ENCODE data around the gene MACO1.
"Not testable (repeated sequence)": the region's sequence is repeated elsewhere in the genome, so short reads cannot be mapped to it uniquely, and the experiment has no call there.

The MACO1 gene

DNA sequence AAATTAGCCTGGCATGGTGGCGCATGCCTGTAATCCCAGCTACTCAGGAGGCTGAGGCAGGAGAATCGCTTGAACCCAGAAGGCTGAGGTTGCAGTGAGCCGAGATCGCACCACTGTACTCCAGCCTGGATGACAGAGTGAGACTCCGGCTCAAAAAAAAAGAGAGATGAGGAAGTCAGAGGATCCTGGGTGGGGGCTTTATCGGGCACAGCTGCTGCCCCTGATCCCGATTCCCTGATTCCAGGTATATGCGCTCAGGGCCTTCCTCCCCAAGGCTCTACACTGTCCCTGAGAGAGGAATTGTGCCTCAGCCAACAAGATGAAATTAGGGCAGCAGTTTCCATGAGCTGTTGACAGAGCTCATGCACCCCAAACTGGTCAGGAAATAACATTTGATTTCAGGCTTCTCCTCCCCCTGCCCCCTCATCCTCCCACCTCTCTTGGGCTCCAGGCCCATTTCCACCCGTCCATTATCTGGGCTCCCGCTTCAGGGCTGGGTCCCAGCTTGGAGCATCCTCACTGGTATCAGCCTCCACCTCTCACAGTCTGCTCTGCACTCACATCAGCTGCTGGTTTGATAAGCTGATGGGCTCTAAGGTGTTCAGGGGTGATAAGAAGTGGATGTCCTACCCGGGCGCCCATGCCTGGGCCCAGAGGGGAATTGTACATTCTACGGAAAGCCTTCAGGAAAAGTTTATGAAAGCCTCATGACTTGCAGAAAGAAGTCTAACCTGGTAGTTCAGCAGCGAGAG is 17.6 kb upstream of the MACO1 start:
- not testable (repeated sequence) for DNase-seq (ENCODE audit: low read depth)

DNA sequence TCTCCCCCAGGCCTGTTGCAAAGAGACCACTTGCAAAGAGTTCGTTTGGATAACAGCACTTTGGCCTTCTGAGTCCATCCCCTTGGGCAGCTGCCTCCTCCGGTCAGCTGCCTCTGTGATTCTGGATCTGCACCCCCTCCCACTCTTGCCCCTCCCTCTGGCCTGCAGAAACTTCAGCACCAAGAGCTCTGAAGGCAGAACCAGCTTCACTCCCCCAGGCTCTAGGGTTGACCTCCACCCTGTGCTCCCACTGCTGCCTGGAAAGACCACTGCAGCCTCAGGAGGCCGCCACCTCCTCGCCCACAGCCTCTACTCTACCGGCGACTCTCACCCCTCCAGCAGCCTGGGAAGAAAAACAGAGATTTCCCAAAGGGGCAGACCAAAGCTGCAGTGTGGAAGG is 16.5 kb upstream of the MACO1 start:
- DNase-seq (ENCODE audit: low read depth); H3K4me3 ChIP-seq (ENCODE audit: low read length): not testable (repeated sequence)

More for the DNA sequence above, 17.6 kb upstream of the MACO1 start:
- H3K4me3 ChIP-seq (ENCODE audit: low read length) = not testable (repeated sequence)

DNA sequence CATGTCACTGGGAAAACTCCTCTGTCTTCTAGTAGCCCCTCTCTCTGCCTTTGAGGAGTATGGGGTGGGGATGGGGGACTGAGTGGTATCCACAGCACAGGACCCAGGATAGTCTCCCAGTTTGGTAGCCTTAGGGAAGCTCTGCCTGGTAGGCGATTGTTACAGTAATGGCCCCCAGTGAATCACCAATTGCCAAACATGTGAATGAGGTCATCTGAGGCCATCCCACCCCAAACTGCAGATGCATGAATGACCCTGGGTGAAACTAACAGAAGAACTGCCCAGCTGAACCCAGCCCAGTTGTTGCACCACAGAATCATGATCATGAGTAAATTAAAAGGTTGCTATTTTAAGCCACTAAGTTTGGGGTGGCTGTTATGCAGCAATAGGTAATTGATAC is 16.1 kb upstream of the MACO1 start:
- DNase-seq (ENCODE audit: low read depth); H3K4me3 ChIP-seq (ENCODE audit: low read length): not testable (repeated sequence)

DNA sequence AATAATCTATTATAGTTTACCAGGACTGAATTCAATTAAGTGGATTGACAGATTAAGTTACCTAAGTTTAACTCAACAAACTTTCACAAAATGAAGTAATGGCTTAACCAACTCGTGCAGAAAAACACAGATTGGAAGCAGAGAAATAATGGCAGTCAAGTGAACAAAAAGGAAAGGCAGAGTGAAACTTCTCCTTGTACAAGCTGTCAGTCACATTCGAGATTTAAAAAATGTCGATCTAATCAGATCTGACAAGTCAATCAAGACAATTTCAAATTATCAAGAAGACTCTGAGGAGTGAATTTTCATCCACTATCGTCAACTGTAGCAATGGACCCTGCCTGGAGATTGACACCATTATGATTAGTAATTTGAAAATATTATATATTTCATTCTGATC is 13.4 kb upstream of the MACO1 start:
- not testable (repeated sequence) for DNase-seq (ENCODE audit: low read depth); H3K4me3 ChIP-seq (ENCODE audit: low read length)

DNA sequence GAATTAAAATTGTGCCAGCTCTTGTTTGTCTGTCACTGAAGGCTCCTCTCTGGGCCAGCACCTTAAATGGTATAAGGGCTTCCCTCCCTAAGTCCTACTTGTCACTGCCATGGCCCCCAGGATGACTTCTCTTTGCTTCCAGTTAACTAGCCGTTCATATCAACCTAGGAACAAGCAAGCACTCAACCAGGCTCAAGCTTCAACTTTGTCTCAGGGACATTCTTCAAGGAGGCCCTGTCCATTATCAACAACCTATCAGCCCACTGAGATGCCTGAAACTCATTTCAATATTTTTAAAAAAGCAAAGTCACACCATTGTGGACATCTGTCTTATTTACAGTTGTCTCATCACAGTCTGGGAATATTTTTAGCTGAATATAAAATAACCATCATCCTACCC is 11.4 kb upstream of the MACO1 start:
- DNase-seq (ENCODE audit: low read depth); H3K4me3 ChIP-seq (ENCODE audit: low read length): not testable (repeated sequence)

DNA sequence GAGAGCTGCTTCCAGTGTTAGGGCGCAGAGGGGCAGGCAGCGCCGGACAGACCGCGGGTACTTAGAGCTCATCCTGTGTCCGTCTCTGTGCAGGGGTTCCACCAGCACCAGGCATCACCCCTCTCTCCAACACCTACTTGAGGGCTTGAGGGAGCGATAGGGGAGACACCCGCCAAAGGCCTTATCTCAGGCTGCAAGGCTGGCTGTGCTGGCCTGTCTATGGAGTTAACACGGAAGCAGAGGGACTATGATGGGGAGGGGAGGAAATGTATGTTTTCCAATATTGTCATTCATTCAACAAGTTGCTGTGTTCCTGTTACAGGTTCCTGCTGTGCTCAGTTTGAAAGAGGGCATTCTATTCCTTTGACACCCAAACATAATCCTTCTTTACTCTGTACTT is 10.0 kb upstream of the MACO1 start, which contains the start of gene RHCE:
Gene RHCE, minus strand, starts transcription at position 111 of the 400 bp plus-strand sequence. Its CDS starts 39 bp downstream, at position 72.
- not testable (repeated sequence) for H3K4me3 ChIP-seq (ENCODE audit: low read length); DNase-seq (ENCODE audit: low read depth)

DNA sequence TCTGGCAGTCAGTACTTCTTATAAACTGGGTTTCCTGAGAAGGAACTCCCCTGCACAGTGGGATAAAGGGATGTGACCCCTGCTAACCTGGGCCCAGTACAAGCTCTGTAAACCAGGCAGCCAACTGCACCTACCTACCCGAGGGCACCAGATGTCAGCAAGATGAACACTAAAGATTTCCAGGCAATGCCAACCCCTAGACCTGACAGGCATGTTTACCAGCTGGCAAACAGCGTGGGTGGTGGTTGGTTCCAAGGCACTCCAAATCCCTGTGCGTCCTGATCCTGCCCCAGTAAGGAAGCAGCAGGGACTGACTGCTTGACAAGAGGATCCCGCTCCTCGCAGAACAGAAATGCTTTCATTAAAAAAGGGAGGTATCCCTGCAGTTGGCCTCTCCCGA is 7.5 kb upstream of the MACO1 start:
- DNase-seq (ENCODE audit: low read depth); H3K4me3 ChIP-seq (ENCODE audit: low read length): not testable (repeated sequence)

DNA sequence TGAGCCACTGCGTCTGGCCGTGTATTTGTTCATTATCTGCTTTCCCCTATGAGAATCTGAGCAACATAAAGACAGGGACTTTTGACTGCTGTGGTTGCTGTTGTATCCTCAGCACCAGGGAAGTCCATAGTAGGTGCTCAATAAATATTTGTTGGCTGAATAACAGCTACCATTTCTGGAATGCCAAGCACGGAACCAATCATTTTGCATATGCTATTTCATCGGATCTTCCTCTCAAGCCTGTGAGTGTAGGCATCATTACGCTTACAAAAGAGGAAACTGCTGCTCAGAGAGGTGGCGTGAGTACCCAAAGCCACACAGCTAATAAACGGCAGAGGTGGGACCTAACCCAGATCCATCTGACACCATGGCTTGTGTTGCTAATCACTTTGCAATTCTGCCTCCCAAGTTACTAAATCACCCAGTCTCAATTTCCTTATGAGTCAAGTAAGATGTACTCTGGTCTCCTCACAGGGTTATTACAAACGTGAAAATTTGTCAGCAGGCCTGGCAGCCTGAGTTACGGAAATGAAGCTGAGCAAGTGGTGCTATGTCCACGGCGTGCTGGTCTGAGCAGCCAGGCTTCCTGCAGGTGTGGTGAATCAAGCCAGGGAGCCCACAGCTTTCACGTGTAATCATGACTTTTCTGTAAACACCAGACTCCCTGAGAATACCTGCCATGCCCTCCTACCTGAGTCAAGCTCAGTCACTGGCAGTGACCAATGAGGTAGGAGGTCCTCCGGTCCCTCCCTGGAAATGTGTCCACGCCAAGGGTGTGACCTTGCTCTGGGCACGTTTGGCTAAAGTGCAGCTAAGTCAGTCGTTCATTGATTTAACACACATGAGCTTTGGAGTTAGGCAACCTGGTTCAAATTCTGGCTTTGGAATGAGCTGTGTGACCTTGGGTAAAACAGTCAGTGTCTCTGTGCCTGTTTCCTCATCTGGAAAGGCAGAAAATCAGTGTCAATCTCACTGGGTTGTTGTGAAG is 5.3 kb upstream of the MACO1 start:
- TF ChIP-seq, protein P1, sequence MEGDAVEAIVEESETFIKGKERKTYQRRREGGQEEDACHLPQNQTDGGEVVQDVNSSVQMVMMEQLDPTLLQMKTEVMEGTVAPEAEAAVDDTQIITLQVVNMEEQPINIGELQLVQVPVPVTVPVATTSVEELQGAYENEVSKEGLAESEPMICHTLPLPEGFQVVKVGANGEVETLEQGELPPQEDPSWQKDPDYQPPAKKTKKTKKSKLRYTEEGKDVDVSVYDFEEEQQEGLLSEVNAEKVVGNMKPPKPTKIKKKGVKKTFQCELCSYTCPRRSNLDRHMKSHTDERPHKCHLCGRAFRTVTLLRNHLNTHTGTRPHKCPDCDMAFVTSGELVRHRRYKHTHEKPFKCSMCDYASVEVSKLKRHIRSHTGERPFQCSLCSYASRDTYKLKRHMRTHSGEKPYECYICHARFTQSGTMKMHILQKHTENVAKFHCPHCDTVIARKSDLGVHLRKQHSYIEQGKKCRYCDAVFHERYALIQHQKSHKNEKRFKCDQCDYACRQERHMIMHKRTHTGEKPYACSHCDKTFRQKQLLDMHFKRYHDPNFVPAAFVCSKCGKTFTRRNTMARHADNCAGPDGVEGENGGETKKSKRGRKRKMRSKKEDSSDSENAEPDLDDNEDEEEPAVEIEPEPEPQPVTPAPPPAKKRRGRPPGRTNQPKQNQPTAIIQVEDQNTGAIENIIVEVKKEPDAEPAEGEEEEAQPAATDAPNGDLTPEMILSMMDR (conservative IDR thresholded peaks at IDR 0.05; ENCODE audit: low read length) = no peak
- H3K4me3 ChIP-seq (ENCODE audit: low read length) = no peak overlapping the region
- peak; percentile 31 for DNase-seq (ENCODE audit: low read depth)

DNA sequence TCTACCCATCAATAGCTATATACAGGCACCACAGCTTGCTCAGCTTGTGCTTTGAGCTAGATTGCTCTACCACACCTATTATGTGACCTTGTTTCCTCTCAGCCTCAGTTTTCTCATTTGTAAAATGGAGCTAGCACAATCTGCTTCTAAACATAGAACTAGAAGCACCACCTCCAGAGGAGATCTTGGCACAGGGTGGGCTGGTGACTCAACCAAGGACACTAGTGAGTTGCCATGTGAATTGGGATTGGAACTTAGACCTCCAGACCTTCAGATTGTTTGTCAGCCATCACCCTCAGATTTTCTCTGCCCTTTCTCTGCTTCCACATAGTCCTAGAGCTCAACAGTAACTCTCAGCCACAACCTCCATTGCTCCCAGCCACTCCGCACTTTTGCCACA is 3.0 kb upstream of the MACO1 start:
- TF ChIP-seq, protein P1 (conservative IDR thresholded peaks at IDR 0.05; ENCODE audit: low read length) = no peak
- no peak for DNase-seq (ENCODE audit: low read depth)
- H3K4me3 ChIP-seq (ENCODE audit: low read length) = no peak overlapping the region

DNA sequence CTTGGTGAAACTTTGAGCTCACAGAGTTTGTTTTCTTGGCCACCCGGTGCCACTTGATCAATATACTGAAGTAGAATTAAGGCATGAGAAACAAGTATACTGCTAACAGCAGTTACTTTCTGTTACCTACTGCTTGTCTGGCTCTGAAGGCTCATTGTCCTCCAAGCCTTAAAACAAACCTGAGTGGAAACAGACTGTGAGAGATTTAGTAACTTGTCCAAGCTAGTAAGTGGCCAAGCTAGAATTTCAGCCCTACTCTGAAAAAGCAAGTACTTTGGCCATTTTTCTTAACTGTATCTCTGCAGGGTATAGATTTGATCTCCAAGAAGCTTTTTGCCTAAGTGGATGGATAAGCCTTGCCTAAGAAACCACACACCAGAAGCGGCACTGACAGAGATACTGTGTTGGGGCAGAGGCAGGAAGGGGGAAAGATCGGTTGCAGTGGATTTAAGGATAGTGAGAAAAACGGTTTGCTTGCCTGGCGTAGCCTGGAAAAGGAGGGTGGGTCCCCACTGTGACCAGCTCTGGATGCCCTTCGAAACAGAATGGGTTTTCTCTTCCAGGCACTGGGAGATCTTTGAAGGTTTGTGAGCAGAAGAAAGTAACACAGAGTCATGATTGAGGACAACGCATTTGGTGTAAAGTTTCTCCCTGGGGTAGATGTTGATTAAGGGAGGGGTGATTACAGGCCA is 2.1 kb upstream of the MACO1 start:
- no peak overlapping the region for H3K4me3 ChIP-seq (ENCODE audit: low read length)
- TF ChIP-seq, protein P1 (conservative IDR thresholded peaks at IDR 0.05; ENCODE audit: low read length) = no peak
- DNase-seq (ENCODE audit: low read depth) = no peak
